Testis (tissue), 3 donors: ENCODE results near the gene MAML3. TPM values are rescaled to one million over a fixed set of nuclear protein-coding genes. Genes with fewer than 3 reads are reported as not detected.

Experiments used
- DNase-seq: peaks from one replicate; pipeline ENCODE4 v3.0.0-alpha.2; 2019
- H3K27ac ChIP-seq, 2 donors: fragments of 200-600 bp; sonication (generic); one replicate each; pipeline ENCODE4 v1.5.1; 2019
- H3K27me3 ChIP-seq: fragments of 200-600 bp; sonication (generic); one replicate; pipeline ENCODE4 v1.5.1; 2019
- H3K36me3 ChIP-seq: fragments of 200-600 bp; sonication (generic); one replicate; pipeline ENCODE4 v1.5.1; 2017; ENCODE audit warnings: low read depth; ENCODE audit errors: missing control alignments
- H3K4me1 ChIP-seq: fragments of 200-600 bp; sonication (generic); one replicate; pipeline ENCODE4 v1.5.1; 2019
- H3K4me3 ChIP-seq, 2 donors: fragments of 200-600 bp; sonication (generic); one replicate each; pipeline ENCODE4 v1.5.1; 2017 to 2019
- H3K9me3 ChIP-seq: fragments of 200-600 bp; sonication (generic); one replicate; pipeline ENCODE4 v1.5.1; 2017
- CTCF ChIP-seq, 3 experiments: fragments of 450-650 bp in 2 of 3; fragments of 200-600 bp in 1 of 3; sonication (generic) in 1 of 3; IDR thresholded peaks; one replicate each; pipeline ENCODE4 v1.5.1; 2016 to 2019; ENCODE audit warnings: antibody characterized with exemption in 3 of 3, mild to moderate bottlenecking in 2 of 3, moderate library complexity in 1 of 3
- POLR2A ChIP-seq: fragments of 450-650 bp; IDR thresholded peaks from one replicate; pipeline ENCODE4 v1.6.1; 2017; ENCODE audit warnings: antibody characterized with exemption, mild to moderate bottlenecking, moderate library complexity
- WGBS, 2 donors: methylation state at CpG; one replicate each; pipeline ENCODE4 v1.1.5; 2018; 5-methylcytosine and 5-hydroxymethylcytosine counted together
- intact Hi-C: fragments of 100-400 bp; cut with DNase I; formaldehyde crosslinking; loops from one replicate; pipeline ENCODE4 v1.15.1; 2023; ENCODE audit warnings: low total_unique reads
- polyA plus RNA-seq: library from polyadenylated mRNA; stranded (reverse); fragments of 350-450 nt; fragmentation: Illumina TruSeq; extraction: RNeasy Lipid Tissue Mini Kit (QIAGEN cat#74804); gene quantifications from one replicate; pipeline ENCODE4 v1.2.3, GENCODE V29; 2014; ENCODE audit warnings: low read depth, low replicate concordance; ENCODE audit not compliant: insufficient read depth
- total RNA-seq, 2 donors: library from RNA; depleted of rRNA; stranded (reverse); fragments of >200 nt; gene quantifications; one replicate each; pipeline ENCODE4 v1.2.3, GENCODE V29; 2016

The MAML3 gene
- total and polyA plus RNA-seq, 3 donors from 2014 or later, result 7.6 to 21.2 (median 18.8) TPM

GRCh38 chr4:140108713-140109230, 45.2 kb downstream of the MAML3 start:
- Histone ChIP-seq H3K4me3 (no peak overlapping the region), H3K9me3 (no peaks in the 10 kb centered on the region), H3K27me3 (no peaks in the 10 kb centered on the region), H3K36me3 (no peaks in the 10 kb centered on the region), H3K27ac (no peak overlapping the region), H3K4me1 (no peaks in the 10 kb centered on the region)
- DNase-seq, result no peak
- intact Hi-C loops, result no loop called here
- TF ChIP-seq POLR2A, result no peak
- no peak for TF ChIP-seq CTCF (IDR thresholded peaks at IDR 0.05)

GRCh38 chr4:140108243-140108642, 45.7 kb downstream of the MAML3 start:
- no peak for DNase-seq
- TF ChIP-seq POLR2A (no peak), CTCF (IDR thresholded peaks at IDR 0.05) (no peak)
- 46 to 72% methylated on average over 4 of the region's 4 CpGs for WGBS, 2 donors
- H3K9me3 ChIP-seq, result no peaks in the 10 kb centered on the region
- intact Hi-C loops, result no loop called here
- no peaks in the 10 kb centered on the region for H3K36me3 ChIP-seq
- H3K4me3 ChIP-seq, result no peak overlapping the region
- no peak overlapping the region for H3K27ac ChIP-seq
- no peaks in the 10 kb centered on the region for H3K4me1 ChIP-seq
- H3K27me3 ChIP-seq, result no peaks in the 10 kb centered on the region

- intact Hi-C loops, result no loop called here
- Histone ChIP-seq H3K36me3 (no peaks in the 10 kb centered on the region), H3K27me3 (no peaks in the 10 kb centered on the region), H3K4me3 (no peak overlapping the region), H3K4me1 (no peaks in the 10 kb centered on the region), H3K27ac (no peak overlapping the region), H3K9me3 (no peaks in the 10 kb centered on the region)
- DNase-seq, result no peak
- TF ChIP-seq POLR2A (no peak), CTCF (IDR thresholded peaks at IDR 0.05) (no peak)
- 77 to 89% methylated on average over 1 of the region's 1 CpG for WGBS, 2 donors
Observed at GRCh38 chr4:140106289-140106844, 47.6 kb downstream of the MAML3 start.

GRCh38 chr4:140105436-140105835, 48.5 kb downstream of the MAML3 start:
- intact Hi-C loops, result no loop called here
- no peaks in the 10 kb centered on the region for H3K9me3 ChIP-seq
- H3K27ac ChIP-seq, result no peak overlapping the region
- H3K27me3 ChIP-seq, result no peaks in the 10 kb centered on the region
- no peak for TF ChIP-seq POLR2A
- TF ChIP-seq CTCF (IDR thresholded peaks at IDR 0.05), result no peak
- no peak for DNase-seq
- 86 to 88% methylated on average over 2 of the region's 2 CpGs for WGBS, 2 donors
- H3K36me3 ChIP-seq, result no peaks in the 10 kb centered on the region
- H3K4me3 ChIP-seq, result no peak overlapping the region
- no peaks in the 10 kb centered on the region for H3K4me1 ChIP-seq

- TF ChIP-seq CTCF (IDR thresholded peaks at IDR 0.05) (no peak), POLR2A (no peak)
- H3K27me3 ChIP-seq, result no peaks in the 10 kb centered on the region
- H3K9me3 ChIP-seq, result no peaks in the 10 kb centered on the region
- intact Hi-C loops, result no loop called here
- no peak overlapping the region for H3K4me3 ChIP-seq
- DNase-seq, result no peak
- H3K36me3 ChIP-seq, result no peaks in the 10 kb centered on the region
- H3K27ac ChIP-seq, result no peak overlapping the region
- WGBS, 2 donors, result 85 to 87% methylated on average over 3 of the region's 3 CpGs
- peaks cover 9% of the 10 kb centered on the region for H3K4me1 ChIP-seq
Observed at GRCh38 chr4:140103676-140104075, 50.3 kb downstream of the MAML3 start.
